IMR-90 (cell line): ENCODE measurements around the gene ALOX5AP. TPM values are rescaled to one million over a fixed set of nuclear protein-coding genes. Genes with fewer than 3 reads are reported as not detected.
A peak's percentile ranks its signal among the peaks of the same experiment; 100 is the strongest.

Experiments
- ATAC-seq: fragments of 200-7000 bp; cut with Tn5 transposase; 2 replicates; pipeline ENCODE4 v1.9.1; 2020; ENCODE audit warnings: low read depth, mild to moderate bottlenecking, moderate library complexity
- BruUV-seq: library from RNA; stranded (reverse); fragments of 400-500 nt; replicated peaks from 2 replicates; lab custom pipeline; 2021; lab: Mats Ljungman, UMichigan
- CTCF ChIA-PET: fragments of 300-600 bp; formaldehyde crosslinking; extraction: SDS; loops from one replicate; lab custom pipeline; 2021; ENCODE audit warnings: antibody characterized with exemption; lab: Yijun Ruan, JAX
- POLR2A ChIA-PET: fragments of 300-600 bp; sonication (Branson Sonifier 250); formaldehyde crosslinking; loops from one replicate; lab custom pipeline; 2022; ENCODE audit warnings: antibody characterized with exemption; ENCODE audit not compliant: unreplicated experiment; lab: Charles Lee
- DNase-seq: peaks from one replicate; pipeline ENCODE4 v3.0.0; 2013
- H2AFZ ChIP-seq: replicated peaks from 2 replicates; pipeline ENCODE3; 2013; ENCODE audit warnings: low read length, mild to moderate bottlenecking; ENCODE audit not compliant: poor library complexity
- H2AK5ac ChIP-seq: 2 replicates; pipeline ENCODE4 v1.6.1; 2013; ENCODE audit warnings: low read depth, low read length, inconsistent platforms
- H2AK9ac ChIP-seq: replicated peaks from 2 replicates; pipeline ENCODE3; 2013; ENCODE audit warnings: mild to moderate bottlenecking, low read depth, low read length, moderate library complexity; ENCODE audit not compliant: poor library complexity
- H2BK120ac ChIP-seq: 2 replicates; pipeline ENCODE4 v1.6.1; 2013; ENCODE audit warnings: low read depth, low read length, inconsistent platforms
- H2BK15ac ChIP-seq: 3 replicates; pipeline ENCODE4 v1.6.1; 2013; ENCODE audit warnings: low read depth, low read length, inconsistent platforms
- H2BK20ac ChIP-seq: 2 replicates; pipeline ENCODE4 v1.6.1; 2013; ENCODE audit warnings: low read depth, mild to moderate bottlenecking, inconsistent platforms, low read length, moderate library complexity
- H2BK5ac ChIP-seq: 2 replicates; pipeline ENCODE4 v1.6.1; 2013; ENCODE audit warnings: mild to moderate bottlenecking, low read depth, low read length, inconsistent platforms; ENCODE audit not compliant: poor library complexity, severe bottlenecking
- H3K14ac ChIP-seq: replicated peaks from 2 replicates; pipeline ENCODE4 v1.6.1; 2013; ENCODE audit warnings: low read depth, low read length, inconsistent platforms
- H3K18ac ChIP-seq: 2 replicates; pipeline ENCODE4 v1.6.1; 2013; ENCODE audit warnings: low read depth, low read length, control low read depth
- H3K23ac ChIP-seq: 2 replicates; pipeline ENCODE4 v1.6.1; 2013; ENCODE audit warnings: low read depth, low read length, inconsistent platforms
- H3K27ac ChIP-seq: 2 replicates; pipeline ENCODE4 v1.5.1; 2013; ENCODE audit warnings: mild to moderate bottlenecking, control low read depth, low read length; ENCODE audit not compliant: insufficient read depth
- H3K27me3 ChIP-seq: 2 replicates; pipeline ENCODE4 v1.6.1; 2013; ENCODE audit warnings: low read length; ENCODE audit not compliant: control insufficient read depth, insufficient read depth
- H3K36me3 ChIP-seq: 2 replicates; pipeline ENCODE4 v1.6.1; 2013; ENCODE audit warnings: low read length, mixed read lengths; ENCODE audit not compliant: control insufficient read depth, insufficient read depth
- H3K4ac ChIP-seq: 2 replicates; pipeline ENCODE4 v1.6.1; 2013; ENCODE audit warnings: low read depth, low read length, inconsistent platforms
- H3K4me1 ChIP-seq: 2 replicates; pipeline ENCODE4 v1.6.1; 2013; ENCODE audit warnings: low read length, mixed read lengths; ENCODE audit not compliant: control insufficient read depth, insufficient read depth
- H3K4me2 ChIP-seq: 2 replicates; pipeline ENCODE4 v1.6.1; 2013; ENCODE audit warnings: low read depth, mild to moderate bottlenecking, control low read depth, low read length, moderate library complexity
- H3K4me3 ChIP-seq: 2 replicates; pipeline ENCODE4 v1.5.1; 2013; ENCODE audit warnings: low read depth, mild to moderate bottlenecking, control low read depth, low read length, moderate library complexity; ENCODE audit not compliant: insufficient read depth
- H3K56ac ChIP-seq: 2 replicates; pipeline ENCODE4 v1.6.1; 2013; ENCODE audit warnings: low read length, inconsistent platforms; ENCODE audit not compliant: insufficient read depth; ENCODE audit errors: extremely low read depth
- H3K79me1 ChIP-seq, 2 experiments: 2 replicates each; pipeline ENCODE4 v1.6.1; 2013; ENCODE audit warnings: low read length in 2 of 2, inconsistent platforms in 1 of 2, low read depth in 1 of 2
- H3K9ac ChIP-seq: 2 replicates; pipeline ENCODE4 v1.6.1; 2013; ENCODE audit warnings: low read depth, low read length, control low read depth
- H3K9me1 ChIP-seq: 2 replicates; pipeline ENCODE4 v1.6.1; 2013; ENCODE audit warnings: low read length, inconsistent platforms; ENCODE audit not compliant: insufficient read depth
- H3K9me3 ChIP-seq: 2 replicates; pipeline ENCODE4 v1.6.1; 2013; ENCODE audit warnings: low read length; ENCODE audit not compliant: control insufficient read depth, insufficient read depth
- H4K20me1 ChIP-seq: 2 replicates; pipeline ENCODE4 v1.6.1; 2013; ENCODE audit warnings: low read length, inconsistent platforms; ENCODE audit not compliant: insufficient read depth
- H4K5ac ChIP-seq: 2 replicates; pipeline ENCODE4 v1.6.1; 2013; ENCODE audit warnings: mild to moderate bottlenecking, low read depth, low read length, control low read depth
- H4K8ac ChIP-seq, 2 experiments: 2 replicates each; pipeline ENCODE4 v1.6.1; 2013; ENCODE audit warnings: low read depth in 2 of 2, low read length in 2 of 2, control low read depth in 1 of 2, inconsistent platforms in 1 of 2
- H4K91ac ChIP-seq: 2 replicates; pipeline ENCODE4 v1.6.1; 2013; ENCODE audit warnings: low read depth, low read length, inconsistent platforms; ENCODE audit not compliant: insufficient read depth
- BHLHE40 ChIP-seq: fragments of 150-350 bp; IDR thresholded peaks from 2 replicates; pipeline ENCODE4 v1.6.1; 2016; ENCODE audit warnings: mild to moderate bottlenecking, low read depth, low read length
- CEBPB ChIP-seq: IDR thresholded peaks from 2 replicates; pipeline ENCODE4 v1.6.1; 2012; ENCODE audit warnings: low read depth, low read length, improper control_type of control experiment
- CHD1 ChIP-seq: IDR thresholded peaks from 2 replicates; pipeline ENCODE4 v1.6.1; 2012; ENCODE audit warnings: low read depth, low read length, improper control_type of control experiment
- ELK1 ChIP-seq: fragments of 150-350 bp; IDR thresholded peaks from 2 replicates; pipeline ENCODE4 v1.6.1; 2016; ENCODE audit warnings: low read depth, mild to moderate bottlenecking, low read length, moderate library complexity, borderline replicate concordance
- FOS ChIP-seq: fragments of 150-350 bp; IDR thresholded peaks from 2 replicates; pipeline ENCODE4 v1.6.1; 2016; ENCODE audit warnings: low read depth, low read length
- MAZ ChIP-seq: IDR thresholded peaks from 2 replicates; pipeline ENCODE4 v1.6.1; 2012; ENCODE audit warnings: low read depth, mild to moderate bottlenecking, low read length, improper control_type of control experiment, moderate library complexity, borderline replicate concordance
- MXI1 ChIP-seq: IDR thresholded peaks from 2 replicates; pipeline ENCODE4 v1.6.1; 2012; ENCODE audit warnings: low read depth, mild to moderate bottlenecking, low read length, moderate library complexity, borderline replicate concordance
- POLR2A ChIP-seq: IDR thresholded peaks from 2 replicates; pipeline ENCODE4 v1.6.1; 2012; ENCODE audit warnings: mild to moderate bottlenecking, low read depth, low read length
- RAD21 ChIP-seq: IDR thresholded peaks from 2 replicates; pipeline ENCODE4 v1.6.1; 2012; ENCODE audit warnings: low read length, improper control_type of control experiment
- RCOR1 ChIP-seq: IDR thresholded peaks from 2 replicates; pipeline ENCODE4 v1.6.1; 2012; ENCODE audit warnings: mild to moderate bottlenecking, low read length, improper control_type of control experiment; ENCODE audit not compliant: insufficient replicate concordance
- RFX5 ChIP-seq: IDR thresholded peaks from 2 replicates; pipeline ENCODE4 v1.8.0; 2012; ENCODE audit warnings: low read depth, mild to moderate bottlenecking, low read length, moderate library complexity
- SMC3 ChIP-seq: fragments of 150-350 bp; IDR thresholded peaks from 2 replicates; pipeline ENCODE4 v1.6.1; 2016; ENCODE audit warnings: low read depth, mild to moderate bottlenecking, antibody characterized with exemption, low read length, moderate library complexity
- USF2 ChIP-seq: fragments of 150-350 bp; IDR thresholded peaks from 2 replicates; pipeline ENCODE4 v1.6.1; 2017; ENCODE audit warnings: mild to moderate bottlenecking, antibody characterized with exemption, low read length, low read depth
- WGBS, 2 experiments: methylation state at CpG; one replicate each; pipeline versions ENCODE4 v1.1.5 to v1.1.7; 2013; ENCODE audit warnings: missing lambda C conversion rate in 2 of 2; ENCODE audit not compliant: insufficient read length in 1 of 2; ENCODE audit errors: extremely low coverage in 2 of 2; 5-methylcytosine and 5-hydroxymethylcytosine counted together
- dilution Hi-C: fragments of 300-500 bp; cut with HindIII; formaldehyde crosslinking; loops from one replicate; pipeline ENCODE4 v1.14.3; 2018; ENCODE audit warnings: low sequenced_read_pairs; ENCODE audit not compliant: unreplicated experiment
- in situ Hi-C: fragments of 300-500 bp; cut with MboI; formaldehyde crosslinking; loops from 3 replicates; pipeline ENCODE4 v1.14.3; 2019; ENCODE audit warnings: low sequenced_read_pairs, inconsistent platforms, mixed read lengths
- intact Hi-C: fragments of 100-400 bp; cut with micrococcal nuclease; formaldehyde crosslinking; loops from 2 replicates; pipeline ENCODE4 v1.10.0; 2022
- polyA plus RNA-seq, 3 experiments: library from polyadenylated mRNA; depleted of rRNA; stranded (reverse); fragments of >200 nt; gene quantifications; 2 replicates each; pipeline ENCODE4 v1.2.3, GENCODE V29; 2012; ENCODE audit warnings: low replicate concordance in 1 of 3
- total RNA-seq: library from RNA; depleted of rRNA; stranded (reverse); fragments of >200 nt; gene quantifications from 2 replicates; pipeline ENCODE4 v1.2.3, GENCODE V29; 2012

ALOX5AP gene
- total and polyA plus RNA-seq, 2 of the 4 experiments (the other 2 are of a cell fraction): 0.62 TPM; not detected in 1

GRCh38 chr13:30692113-30692512 lies 43.2 kb upstream of the ALOX5AP start:
- BruUV-seq: no TSS peak
- POLR2A ChIA-PET: no interaction called here
- WGBS, 2 experiments: no CpG with 5 or more reads among the region's 1 CpG

More at GRCh38 chr13:30692113-30692512, 43.2 kb upstream of the ALOX5AP start:
- Histone ChIP-seq H3K56ac (no peak overlapping the region), H3K36me3 (no peaks in the 10 kb centered on the region), H3K9me3 (no peaks in the 10 kb centered on the region; the same call in 1 of the 2 replicates), H3K23ac (no peak overlapping the region), H2BK5ac (peak overlapping the region; percentile 45), H3K18ac (no peak overlapping the region), H3K4me2 (no peak overlapping the region), H3K4me1 (peaks cover 16% of the 10 kb centered on the region), H3K27me3 (no peaks in the 10 kb centered on the region), H3K4me3 (no peak overlapping the region), H2BK15ac (no peak overlapping the region), H2AFZ (no peak overlapping the region), H2BK120ac (peak overlapping the region; percentile 22; the same call in 1 of the 2 replicates), H3K14ac (no peak overlapping the region), H2AK5ac (peak overlapping the region; percentile 35), H2BK20ac (peak overlapping the region; percentile 27; the same call in 1 of the 2 replicates), H3K9ac (no peak overlapping the region), H4K5ac (no peak overlapping the region), H3K4ac (peak overlapping the region; percentile 37; the same call in 1 of the 2 replicates), H2AK9ac (no peak overlapping the region), H4K8ac (peak overlapping the region in 1 of 2 experiments; percentile 15; a peak in 1 of 4 replicates), H3K9me1 (peaks cover 8% of the 10 kb centered on the region; the same call in 1 of the 2 replicates), H3K27ac (no peak overlapping the region), H4K20me1 (no peaks in the 10 kb centered on the region), H3K79me1 (no peaks in the 10 kb centered on the region), H4K91ac (peak overlapping the region; percentile 52; the same call in 1 of the 2 replicates)
- TF ChIP-seq FOS (no peak), MXI1 (no peak), CHD1 (no peak), POLR2A (no peak), RFX5 (no peak), BHLHE40 (no peak), RCOR1 (no peak), ELK1 (no peak), USF2 (no peak), CEBPB (no peak), MAZ (no peak), SMC3 (no peak), RAD21 (no peak)
- dilution Hi-C loops (no loop called here), in situ Hi-C loops (no loop called here), intact Hi-C loops (loop anchor here (10.0 kb wide), 1 partner anchor 557 kb away; no protein-coding TSS in a partner anchor)
- no peak for DNase-seq
- CTCF ChIA-PET: interaction anchor here (0.7 kb wide), 1 partner anchor 306 kb away, joined by 5 read pairs; no protein-coding TSS in a partner anchor
- ATAC-seq: no peak
